Peyer's patch (tissue), 4 donors: Measurements from ENCODE around the gene FAM24B. TPM values are rescaled to one million over a fixed set of nuclear protein-coding genes. Genes with fewer than 3 reads are reported as not detected.
"Not testable (repeated sequence)": the region's sequence is repeated elsewhere in the genome, so short reads cannot be mapped to it uniquely, and the experiment has no call there.

Experiments
- DNase-seq, 3 donors: peaks; one replicate each; pipeline ENCODE4 v3.0.0-alpha.2; 2017 to 2019
- H3K27ac ChIP-seq, 4 donors: fragments of 200-600 bp; sonication (generic); one replicate each; pipeline ENCODE4 v1.5.1; 2016 to 2019
- H3K27me3 ChIP-seq, 2 donors: fragments of 200-600 bp; sonication (generic); one replicate each; pipeline ENCODE4 v1.5.1; 2019
- H3K36me3 ChIP-seq, 3 donors: fragments of 200-600 bp; sonication (generic); one replicate each; pipeline ENCODE4 v1.5.1; 2016 to 2019
- H3K4me1 ChIP-seq, 4 donors: fragments of 200-600 bp; sonication (generic); one replicate each; pipeline ENCODE4 v1.5.1; 2016 to 2019
- H3K4me3 ChIP-seq, 4 donors: fragments of 200-600 bp; sonication (generic); 1 replicate in 3 of 4; 2 replicates in 1 of 4; pipeline ENCODE4 v1.5.1; 2016 to 2019; ENCODE audit warnings: mild to moderate bottlenecking in 1 of 4
- H3K9me3 ChIP-seq, 4 donors: fragments of 200-600 bp; sonication (generic); one replicate each; pipeline ENCODE4 v1.5.1; 2016 to 2019; ENCODE audit warnings: mild to moderate bottlenecking in 1 of 4
- CTCF ChIP-seq, 6 experiments: fragments of 450-650 bp in 4 of 6; fragments of 200-600 bp in 2 of 6; sonication (generic) in 1 of 6; IDR thresholded peaks; one replicate each; pipeline ENCODE4 v1.5.1; 2017 to 2019; ENCODE audit warnings: antibody characterized with exemption in 6 of 6, mild to moderate bottlenecking in 3 of 6, moderate library complexity in 1 of 6
- POLR2A ChIP-seq, 2 donors: fragments of 450-650 bp; IDR thresholded peaks; one replicate each; pipeline ENCODE4 v1.5.1; 2017; ENCODE audit warnings: antibody characterized with exemption in 2 of 2, mild to moderate bottlenecking in 2 of 2, moderate library complexity in 2 of 2
- total RNA-seq, 4 donors: library from RNA; depleted of rRNA; stranded (reverse); fragments of >200 nt; gene quantifications; one replicate each; pipeline ENCODE4 v1.1.0, GENCODE V29; 2016

FAM24B gene
- 1 to 10 TPM; 3.7 to 6.0 (median 4.9) TPM for total RNA-seq

GRCh38 chr10:122879339-122880273 lies at the start of gene FAM24B:
FAM24B (minus strand) TSS chr10:122879581; CDS start chr10:122850515, 29,066 bp downstream.
- no peaks in the 10 kb centered on the region for H3K36me3 ChIP-seq
- DNase-seq, result peak; percentile 91 to 97 (median 92)
- peak within 1 kb of the TSS; percentile 55 to 66 (median 60) for H3K4me3 ChIP-seq
- TF ChIP-seq CTCF (IDR thresholded peaks at IDR 0.05) (no peak), POLR2A (IDR thresholded peaks at IDR 0.05) (peak; percentile 13 to 33)
- H3K9me3 ChIP-seq, result no peaks in the 10 kb centered on the region
- peaks cover 0 to 13% (median 0%) of the 10 kb centered on the region in 4 donors for H3K4me1 ChIP-seq
- H3K27ac ChIP-seq, result peak within 1 kb of the TSS; percentile 63 to 81 (median 69)
- H3K27me3 ChIP-seq, result no peaks in the 10 kb centered on the region

GRCh38 chr10:122915700-122916099 lies 36.3 kb upstream of the FAM24B start:
- no peak for TF ChIP-seq CTCF (IDR thresholded peaks at IDR 0.05)
- no peak for TF ChIP-seq POLR2A (IDR thresholded peaks at IDR 0.05)
- H3K4me3 ChIP-seq, result no peak overlapping the region
- no peak overlapping the region for H3K27ac ChIP-seq
- H3K36me3 ChIP-seq, result no peaks in the 10 kb centered on the region
- H3K9me3 ChIP-seq, result no peaks in the 10 kb centered on the region
- H3K4me1 ChIP-seq, result no peaks in the 10 kb centered on the region
- no peaks in the 10 kb centered on the region for H3K27me3 ChIP-seq
- no peak for DNase-seq

- Histone ChIP-seq H3K27ac (no peak overlapping the region), H3K9me3 (no peaks in the 10 kb centered on the region), H3K4me1 (no peaks in the 10 kb centered on the region), H3K36me3 (no peaks in the 10 kb centered on the region), H3K27me3 (no peaks in the 10 kb centered on the region), H3K4me3 (no peak overlapping the region)
- no peak for DNase-seq
- TF ChIP-seq POLR2A (IDR thresholded peaks at IDR 0.05) (no peak), CTCF (IDR thresholded peaks at IDR 0.05) (no peak)
These were observed 32.6 kb upstream of the FAM24B start for GRCh38 chr10:122911889-122912484.

- Histone ChIP-seq H3K4me1 (no peaks in the 10 kb centered on the region), H3K27me3 (no peaks in the 10 kb centered on the region), H3K4me3 (no peak within 1 kb of the TSS), H3K9me3 (no peaks in the 10 kb centered on the region), H3K27ac (no peak within 1 kb of the TSS), H3K36me3 (no peaks in the 10 kb centered on the region)
- no peak for DNase-seq
- TF ChIP-seq POLR2A (IDR thresholded peaks at IDR 0.05), result no peak
- no peak for TF ChIP-seq CTCF (IDR thresholded peaks at IDR 0.05)
These were observed 30.9 kb upstream of the FAM24B start, which contains the start of gene FAM24A for GRCh38 chr10:122910310-122910709. FAM24A (plus strand) TSS chr10:122910610; CDS start chr10:122911635, 1,025 bp downstream.

GRCh38 chr10:122903861-122904260 lies 24.5 kb upstream of the FAM24B start:
- H3K9me3 ChIP-seq, H3K4me3 ChIP-seq, DNase-seq, H3K36me3 ChIP-seq, H3K27ac ChIP-seq, H3K27me3 ChIP-seq, H3K4me1 ChIP-seq: not testable (repeated sequence)
